ENCODE measurements around the gene CXXC5.
"Not testable (repeated sequence)": the region's sequence is repeated elsewhere in the genome, so short reads cannot be mapped to it uniquely, and the experiment has no call there.

Gene CXXC5

DNA sequence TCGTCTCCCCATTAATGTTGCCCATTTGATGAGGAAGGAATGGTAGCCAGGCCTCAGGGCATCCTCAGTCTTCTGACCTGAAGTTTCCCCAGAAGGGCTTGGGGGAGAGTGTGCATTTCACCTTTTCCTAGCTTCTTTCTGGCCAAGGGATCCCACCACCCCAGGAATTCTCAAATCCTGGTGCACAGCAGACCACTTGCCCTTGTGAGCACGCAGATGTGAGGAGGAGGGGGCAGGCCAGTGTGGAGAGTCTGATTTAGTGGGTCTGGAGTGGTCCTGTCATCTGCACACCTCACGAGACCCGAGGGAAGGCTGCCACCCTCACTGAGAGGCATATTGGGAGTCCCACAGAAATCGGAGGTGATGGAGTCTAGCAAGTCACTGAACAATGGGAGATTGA, 64.3 kb downstream of the CXXC5 start:
- no peak for DNase-seq (ENCODE audit: low read depth)

- not testable (repeated sequence) for DNase-seq (ENCODE audit: low read depth)
These were observed 65.7 kb downstream of the CXXC5 start for GRCh38 chr5:139713898-139714297.

- no peak for DNase-seq (ENCODE audit: low read depth)
These were observed 69.1 kb downstream of the CXXC5 start for GRCh38 chr5:139717221-139717620.

DNA sequence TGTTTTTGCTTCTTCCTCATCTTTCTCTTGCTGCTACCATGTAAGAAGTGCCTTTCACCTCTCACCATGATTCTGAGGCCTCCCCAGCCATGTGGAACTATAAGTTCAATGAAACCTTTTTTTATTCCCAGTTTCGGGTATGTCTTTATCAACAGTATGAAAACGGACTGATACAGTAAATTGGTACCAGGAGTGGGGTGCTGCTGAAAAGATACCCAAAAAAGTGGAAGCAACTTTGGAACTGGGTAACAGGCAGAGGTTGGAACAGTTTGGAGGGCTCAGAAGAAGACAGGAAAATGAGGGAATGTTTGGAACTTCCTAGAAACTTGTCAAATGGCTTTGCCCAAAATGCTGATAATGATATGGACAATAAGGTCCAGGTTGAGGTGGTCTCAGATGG, 70.3 kb downstream of the CXXC5 start:
- DNase-seq (ENCODE audit: low read depth) = not testable (repeated sequence)

GRCh38 chr5:139719970-139720369, 71.8 kb downstream of the CXXC5 start:
- DNase-seq (ENCODE audit: low read depth) = not testable (repeated sequence)

GRCh38 chr5:139723986-139724587, 75.9 kb downstream of the CXXC5 start:
- no peak for DNase-seq (ENCODE audit: low read depth)

DNA sequence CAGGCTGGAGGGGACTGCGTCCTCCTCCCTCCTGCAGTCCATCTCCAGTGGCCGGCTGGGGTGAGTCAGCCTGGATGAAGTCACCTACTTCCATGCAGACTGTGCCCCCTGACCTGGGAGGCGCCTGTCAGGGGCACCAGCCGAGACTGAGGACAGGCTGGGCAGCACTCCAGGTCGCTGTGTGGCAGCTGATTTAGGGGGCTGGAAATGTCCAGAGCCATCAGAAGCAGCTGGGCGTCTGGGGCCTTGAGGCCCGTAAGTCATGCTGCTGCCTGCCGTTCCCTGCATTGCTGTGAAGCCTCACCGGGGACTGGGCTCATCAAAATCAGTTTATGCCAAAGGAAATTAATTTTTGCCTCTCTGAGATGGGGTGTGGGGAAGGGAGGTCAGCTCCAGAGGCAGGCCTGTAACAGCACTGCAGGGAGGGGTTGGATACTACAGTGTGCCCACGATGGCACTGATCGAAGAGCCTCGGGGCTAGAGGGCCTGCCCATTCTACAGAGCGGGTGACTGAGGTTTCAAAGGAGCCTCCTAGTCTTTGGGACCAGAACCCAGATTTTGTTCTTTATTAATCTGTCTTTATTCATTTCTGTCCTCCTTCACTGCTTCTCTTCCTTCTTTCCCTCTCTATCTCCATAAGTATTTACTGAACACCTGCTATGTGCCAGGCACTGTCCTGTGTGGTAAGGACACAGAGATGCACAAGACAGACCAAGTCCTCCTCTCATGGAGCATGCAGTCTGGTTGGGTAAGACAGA, 77.1 kb downstream of the CXXC5 start:
- no peak for DNase-seq (ENCODE audit: low read depth)

DNA sequence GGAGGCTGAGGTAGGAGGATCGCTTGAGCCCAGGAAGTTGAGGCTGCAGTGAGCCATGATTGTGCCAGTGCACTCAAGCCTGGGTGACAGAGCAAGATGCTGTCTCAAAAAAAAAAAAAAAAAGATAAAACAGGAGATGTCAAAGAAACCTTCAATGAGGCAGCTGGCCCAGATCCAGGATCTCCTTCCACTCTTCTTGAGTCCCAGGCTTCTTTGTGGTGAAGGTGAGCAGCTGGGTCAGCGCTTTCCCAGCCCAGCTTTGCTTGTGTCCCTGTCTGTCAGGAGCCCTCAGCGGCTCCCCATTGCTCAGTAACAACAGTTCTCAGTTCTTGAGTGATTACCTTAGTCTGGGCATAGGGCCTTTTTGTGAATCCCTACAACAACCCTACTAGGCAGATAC, 78.1 kb downstream of the CXXC5 start:
- no peak for DNase-seq (ENCODE audit: low read depth)

GRCh38 chr5:139727615-139728014, 79.5 kb downstream of the CXXC5 start:
- not testable (repeated sequence) for DNase-seq (ENCODE audit: low read depth)

DNA sequence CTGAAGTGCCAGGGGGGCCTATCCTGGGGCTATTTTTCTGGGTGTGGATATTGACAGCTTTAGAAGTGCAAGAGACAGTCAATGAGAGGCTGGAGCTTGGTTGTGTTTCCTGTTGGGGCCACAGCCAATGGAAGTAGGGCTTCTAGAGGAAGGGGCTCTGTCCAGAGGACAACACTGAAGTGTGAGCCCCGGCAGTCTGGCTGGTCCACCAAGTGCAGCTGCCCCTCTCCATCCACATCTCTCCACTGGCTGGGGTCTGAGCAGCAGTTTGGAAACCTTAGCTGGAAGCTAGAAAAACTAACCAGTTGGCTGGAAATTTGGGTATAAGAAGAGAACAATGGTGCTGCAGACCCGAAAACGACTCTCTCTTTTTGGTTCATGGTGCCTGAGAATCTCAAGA, 83.1 kb downstream of the CXXC5 start:
- DNase-seq (ENCODE audit: low read depth) = no peak

GRCh38 chr5:139732019-139732418, 83.9 kb downstream of the CXXC5 start:
- DNase-seq (ENCODE audit: low read depth) = no peak

DNA sequence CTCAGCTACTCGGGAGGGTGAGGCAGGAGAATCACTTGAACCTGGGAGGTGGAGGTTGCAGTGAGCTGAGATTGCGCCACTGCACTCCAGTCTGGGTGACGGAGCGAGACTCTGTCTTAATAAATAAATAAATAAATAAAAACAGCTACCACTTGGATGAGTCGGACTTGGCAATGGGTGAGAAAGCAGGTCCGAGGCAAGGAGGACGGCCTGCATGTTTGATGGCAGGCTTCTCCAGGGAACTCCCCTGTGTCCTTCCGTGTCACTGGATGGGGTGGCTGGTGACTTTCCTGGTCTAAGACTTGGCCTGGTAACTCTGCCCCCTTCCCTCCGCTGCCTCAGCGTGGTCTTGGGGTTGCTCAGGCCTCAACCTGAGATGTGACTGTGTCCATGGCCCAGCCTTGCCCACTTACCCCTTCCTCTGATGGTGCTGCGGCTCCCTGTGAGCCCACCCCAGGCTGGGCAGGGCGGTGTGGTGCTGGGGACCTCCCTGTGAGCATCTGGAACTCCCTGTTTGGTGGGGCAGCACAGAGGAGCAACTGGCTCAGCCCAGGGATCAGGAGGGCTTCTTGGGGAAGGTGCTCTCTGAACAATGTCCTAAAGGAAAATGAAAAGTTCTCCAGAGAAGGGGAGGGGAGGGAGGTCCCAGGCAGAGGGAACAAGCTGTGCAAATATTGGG, 85.0 kb downstream of the CXXC5 start:
- DNase-seq (ENCODE audit: low read depth) = no peak

Measured in stimulated activated CD8-positive, alpha-beta memory T cell treated with anti-CD3 and anti-CD28 coated beads, Interleukin-7, amount 100 ng/mL, for 24 hours (primary cell).